Measurements from ENCODE around the gene MAP2K3. TPM values are rescaled to one million over a fixed set of nuclear protein-coding genes. Genes with fewer than 3 reads are reported as not detected.

Gene MAP2K3
- total RNA-seq, 4 donors from 2014 or later = 44.4 to 148 (median 59.6) TPM

DNA sequence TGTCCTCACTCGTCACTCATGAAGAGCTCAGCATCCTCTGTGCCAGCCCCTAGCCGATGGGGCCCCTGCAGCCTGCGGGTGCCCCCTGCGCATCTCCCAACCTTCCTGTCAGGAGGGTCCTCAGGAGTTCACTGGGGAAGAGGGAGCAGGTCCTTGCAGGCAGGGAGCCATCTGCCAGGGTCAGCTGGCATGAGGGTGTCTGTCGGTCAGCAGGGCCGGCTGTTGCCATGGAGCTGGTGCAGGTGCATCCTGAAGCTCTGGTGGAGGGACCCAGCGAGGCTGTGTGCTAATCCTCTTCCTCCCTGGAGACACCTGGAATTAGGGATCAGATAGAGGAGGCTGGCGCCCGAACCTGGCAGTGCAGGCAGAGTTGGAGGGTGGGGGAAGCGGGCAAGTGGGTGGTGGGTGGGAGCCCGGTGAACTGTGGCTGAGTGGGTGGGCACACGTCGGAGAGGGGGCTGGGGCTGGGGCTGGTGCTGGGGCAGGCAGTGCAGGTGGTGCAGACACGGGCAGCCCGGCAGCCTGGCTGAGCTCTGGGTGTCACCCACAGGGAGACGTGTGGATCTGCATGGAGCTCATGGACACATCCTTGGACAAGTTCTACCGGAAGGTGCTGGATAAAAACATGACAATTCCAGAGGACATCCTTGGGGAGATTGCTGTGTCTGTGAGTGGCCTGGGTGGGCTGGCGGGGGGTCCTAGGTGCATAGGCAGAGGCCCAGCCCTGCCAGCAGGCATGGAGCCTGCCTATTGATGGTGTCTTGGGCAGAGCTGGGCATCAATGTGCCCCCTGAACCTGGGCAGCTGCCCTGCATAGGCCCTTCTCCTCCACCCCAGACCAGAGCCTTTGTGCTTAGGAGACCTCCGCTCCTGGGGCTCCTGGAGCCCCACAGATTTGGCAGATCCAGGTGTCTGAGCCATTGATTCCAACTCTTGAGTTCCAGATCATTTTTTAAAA is 17.4 kb downstream of the MAP2K3 start:
- no peak for DNase-seq
- no peaks in the 10 kb centered on the region for H3K27me3 ChIP-seq
- H3K9me3 ChIP-seq = no peaks in the 10 kb centered on the region
- no peaks in the 10 kb centered on the region for H3K4me1 ChIP-seq
- no peak overlapping the region for H3K4me3 ChIP-seq
- TF ChIP-seq POLR2AphosphoS5 (IDR thresholded peaks at IDR 0.05) = no peak
- TF ChIP-seq POLR2A (IDR thresholded peaks at IDR 0.05) = no peak
- TF ChIP-seq, protein P1, sequence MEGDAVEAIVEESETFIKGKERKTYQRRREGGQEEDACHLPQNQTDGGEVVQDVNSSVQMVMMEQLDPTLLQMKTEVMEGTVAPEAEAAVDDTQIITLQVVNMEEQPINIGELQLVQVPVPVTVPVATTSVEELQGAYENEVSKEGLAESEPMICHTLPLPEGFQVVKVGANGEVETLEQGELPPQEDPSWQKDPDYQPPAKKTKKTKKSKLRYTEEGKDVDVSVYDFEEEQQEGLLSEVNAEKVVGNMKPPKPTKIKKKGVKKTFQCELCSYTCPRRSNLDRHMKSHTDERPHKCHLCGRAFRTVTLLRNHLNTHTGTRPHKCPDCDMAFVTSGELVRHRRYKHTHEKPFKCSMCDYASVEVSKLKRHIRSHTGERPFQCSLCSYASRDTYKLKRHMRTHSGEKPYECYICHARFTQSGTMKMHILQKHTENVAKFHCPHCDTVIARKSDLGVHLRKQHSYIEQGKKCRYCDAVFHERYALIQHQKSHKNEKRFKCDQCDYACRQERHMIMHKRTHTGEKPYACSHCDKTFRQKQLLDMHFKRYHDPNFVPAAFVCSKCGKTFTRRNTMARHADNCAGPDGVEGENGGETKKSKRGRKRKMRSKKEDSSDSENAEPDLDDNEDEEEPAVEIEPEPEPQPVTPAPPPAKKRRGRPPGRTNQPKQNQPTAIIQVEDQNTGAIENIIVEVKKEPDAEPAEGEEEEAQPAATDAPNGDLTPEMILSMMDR (IDR thresholded peaks at IDR 0.05) = no peak
- TF ChIP-seq EP300 (IDR thresholded peaks at IDR 0.05; ENCODE audit: low read depth) = no peak
- intact Hi-C loops (cut with DNase I; ENCODE audit: low total_unique reads) (no loop called here), in situ Hi-C loops (cut with MboI; ENCODE audit: low pct_ligation_motif_present in 1 of 4, low pct_unique_long_range_greater_than_20kb in 1 of 4, low sequenced_read_pairs in 3 of 4) (loop anchor here (25.0 kb wide), 3 partner anchors 210 to 485 kb away; no protein-coding TSS in a partner anchor)
- H3K36me3 ChIP-seq = peaks cover 0 to 15% (median 4%) of the 10 kb centered on the region in 4 donors
- H3K27ac ChIP-seq = no peak overlapping the region
- 57 to 79% methylated on average over 1 to 19 of the region's 19 CpGs for WGBS, 2 donors (ENCODE audit: low coverage in 1 of 2)

DNA sequence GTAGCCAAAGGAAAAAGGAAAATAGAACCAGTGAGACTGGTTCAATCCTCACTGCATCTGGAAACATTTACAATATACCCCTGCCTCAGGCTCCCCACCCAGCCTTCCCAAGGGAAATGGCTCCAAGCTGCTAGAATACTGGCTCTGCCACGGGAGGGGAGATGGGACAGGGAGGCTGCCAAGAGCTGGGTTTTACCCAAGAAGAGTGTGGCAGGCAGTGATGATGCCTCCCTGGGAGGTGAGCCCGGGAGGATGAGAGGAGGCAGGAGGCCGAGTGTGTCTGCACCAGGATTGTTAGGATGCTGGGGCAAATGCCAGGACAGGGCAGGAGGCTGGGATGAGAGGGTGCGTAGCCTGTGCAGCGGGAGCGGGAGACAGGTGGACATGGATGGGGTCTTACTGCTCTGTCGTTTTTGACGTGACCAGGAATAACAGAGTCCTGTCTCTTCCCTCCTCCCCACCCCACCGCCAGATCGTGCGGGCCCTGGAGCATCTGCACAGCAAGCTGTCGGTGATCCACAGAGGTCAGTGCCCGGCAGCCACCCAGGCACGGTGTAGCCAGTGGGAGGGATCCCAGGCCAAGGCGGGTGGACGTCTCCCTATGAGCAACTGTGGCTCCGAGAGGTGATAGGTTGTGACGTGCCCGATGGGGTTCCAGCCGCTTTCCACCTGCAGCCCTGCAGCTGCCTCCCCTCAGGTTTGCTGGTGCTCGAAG is 18.4 kb downstream of the MAP2K3 start:
- 65 to 74% methylated on average over 6 to 21 of the region's 21 CpGs for WGBS, 2 donors (ENCODE audit: low coverage in 1 of 2)
- TF ChIP-seq EP300 (IDR thresholded peaks at IDR 0.05; ENCODE audit: low read depth) (no peak), POLR2A (IDR thresholded peaks at IDR 0.05) (no peak), POLR2AphosphoS5 (IDR thresholded peaks at IDR 0.05) (no peak)
- TF ChIP-seq, protein P1 (IDR thresholded peaks at IDR 0.05) = no peak
- peaks cover 0 to 15% (median 4%) of the 10 kb centered on the region in 4 donors for H3K36me3 ChIP-seq
- no peaks in the 10 kb centered on the region for H3K27me3 ChIP-seq
- no peaks in the 10 kb centered on the region for H3K4me1 ChIP-seq
- H3K9me3 ChIP-seq = no peaks in the 10 kb centered on the region
- DNase-seq = no peak
- H3K4me3 ChIP-seq = no peak overlapping the region
- intact Hi-C loops (cut with DNase I; ENCODE audit: low total_unique reads) (no loop called here), in situ Hi-C loops (cut with MboI; ENCODE audit: low pct_ligation_motif_present in 1 of 4, low pct_unique_long_range_greater_than_20kb in 1 of 4, low sequenced_read_pairs in 3 of 4) (loop anchor here (25.0 kb wide), 3 partner anchors 209 to 484 kb away; no protein-coding TSS in a partner anchor)
- no peak overlapping the region for H3K27ac ChIP-seq

DNA sequence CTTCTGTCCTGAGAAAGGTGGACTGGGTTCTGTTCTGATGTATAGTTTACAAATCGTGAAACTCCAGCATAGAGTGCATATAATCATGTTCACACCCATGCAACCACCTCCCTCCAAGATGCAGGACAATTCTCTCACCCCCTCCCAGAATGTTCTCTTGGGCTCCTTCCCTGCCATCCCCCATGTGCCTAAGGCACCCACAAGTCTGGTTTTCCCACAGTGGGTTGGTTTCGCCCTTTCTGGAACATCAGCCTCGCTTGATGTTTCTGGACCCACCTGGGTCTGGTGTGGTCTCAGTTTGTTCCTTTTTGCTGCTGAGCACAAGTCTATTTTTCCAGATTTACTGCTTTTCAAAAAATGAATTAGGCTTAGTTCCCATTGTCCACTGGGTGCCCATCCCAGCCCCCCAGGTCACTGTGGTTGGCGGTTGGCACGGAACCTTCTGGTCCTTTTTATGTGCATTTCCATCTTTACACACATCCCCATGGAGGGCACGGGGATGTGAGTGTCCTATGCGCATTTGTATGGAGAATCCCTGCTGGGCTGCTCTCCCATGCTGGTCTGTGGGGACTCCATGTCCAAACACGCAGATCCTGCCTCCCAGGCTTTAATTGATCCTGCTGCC is 19.0 kb downstream of the MAP2K3 start:
- in situ Hi-C loops (cut with MboI; ENCODE audit: low pct_ligation_motif_present in 1 of 4, low pct_unique_long_range_greater_than_20kb in 1 of 4, low sequenced_read_pairs in 3 of 4) (loop anchor here (25.0 kb wide), 3 partner anchors 209 to 484 kb away; no protein-coding TSS in a partner anchor), intact Hi-C loops (cut with DNase I; ENCODE audit: low total_unique reads) (no loop called here)
- no peak overlapping the region for H3K4me3 ChIP-seq
- H3K4me1 ChIP-seq = no peaks in the 10 kb centered on the region
- no peak overlapping the region for H3K27ac ChIP-seq
- WGBS, 2 donors (ENCODE audit: low coverage in 1 of 2) = 90 to 93% methylated on average over 4 to 8 of the region's 8 CpGs
- no peaks in the 10 kb centered on the region for H3K9me3 ChIP-seq
- DNase-seq = peak; percentile 5
- H3K36me3 ChIP-seq = peaks cover 0 to 15% (median 6%) of the 10 kb centered on the region in 4 donors
- H3K27me3 ChIP-seq = no peaks in the 10 kb centered on the region
- TF ChIP-seq, protein P1 (IDR thresholded peaks at IDR 0.05) = no peak
- no peak for TF ChIP-seq EP300 (IDR thresholded peaks at IDR 0.05; ENCODE audit: low read depth)
- no peak for TF ChIP-seq POLR2A (IDR thresholded peaks at IDR 0.05)
- TF ChIP-seq POLR2AphosphoS5 (IDR thresholded peaks at IDR 0.05) = no peak

Data from transverse colon (tissue), 4 donors.